HFF-Myc (cell line): ENCODE results near the gene TBC1D22A.

Source experiments
- DNase-seq: peaks from one replicate; pipeline ENCODE4 v3.0.0-alpha.2; 2011; ENCODE audit warnings: low read depth; ENCODE audit errors: extremely low read depth
- H3K4me3 ChIP-seq: replicated peaks from 2 replicates; pipeline ENCODE4 v1.5.1; 2011; ENCODE audit warnings: low read depth, mild to moderate bottlenecking, control low read depth, low read length
- CTCF ChIP-seq: IDR thresholded peaks from 2 replicates; pipeline ENCODE4 v1.5.1; 2012; ENCODE audit warnings: mild to moderate bottlenecking, low read depth, low read length, control low read depth; ENCODE audit errors: missing control alignments

TBC1D22A gene

GRCh38 chr22:46948411-46949144 lies 186.1 kb downstream of the TBC1D22A start:
- no peak for DNase-seq
- no peak for TF ChIP-seq CTCF
- H3K4me3 ChIP-seq = no peak overlapping the region

GRCh38 chr22:46951350-46951749 lies 188.9 kb downstream of the TBC1D22A start:
- no peak overlapping the region for H3K4me3 ChIP-seq
- no peak for TF ChIP-seq CTCF
- DNase-seq = no peak

DNA sequence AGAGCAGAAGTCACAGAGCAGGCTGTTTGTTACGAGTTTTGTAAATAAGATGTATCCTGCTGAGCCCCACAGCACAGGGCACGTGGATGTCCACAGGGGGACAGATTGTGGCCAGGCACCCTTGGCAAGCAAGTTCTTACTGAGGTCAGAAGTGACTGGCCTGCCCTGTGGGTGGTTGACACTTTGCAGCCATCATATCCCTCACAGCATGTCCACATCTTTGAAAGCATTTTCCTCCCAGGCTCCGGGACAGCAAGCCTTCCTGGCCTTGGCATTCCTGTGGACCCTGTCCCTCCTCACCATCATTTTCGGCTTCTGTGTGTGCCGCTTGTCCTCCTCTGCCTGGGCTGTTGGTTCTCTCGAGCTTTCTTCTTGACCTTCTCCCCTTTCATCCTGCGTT lies 189.5 kb downstream of the TBC1D22A start:
- no peak overlapping the region for H3K4me3 ChIP-seq
- no peak for DNase-seq
- no peak for TF ChIP-seq CTCF

DNA sequence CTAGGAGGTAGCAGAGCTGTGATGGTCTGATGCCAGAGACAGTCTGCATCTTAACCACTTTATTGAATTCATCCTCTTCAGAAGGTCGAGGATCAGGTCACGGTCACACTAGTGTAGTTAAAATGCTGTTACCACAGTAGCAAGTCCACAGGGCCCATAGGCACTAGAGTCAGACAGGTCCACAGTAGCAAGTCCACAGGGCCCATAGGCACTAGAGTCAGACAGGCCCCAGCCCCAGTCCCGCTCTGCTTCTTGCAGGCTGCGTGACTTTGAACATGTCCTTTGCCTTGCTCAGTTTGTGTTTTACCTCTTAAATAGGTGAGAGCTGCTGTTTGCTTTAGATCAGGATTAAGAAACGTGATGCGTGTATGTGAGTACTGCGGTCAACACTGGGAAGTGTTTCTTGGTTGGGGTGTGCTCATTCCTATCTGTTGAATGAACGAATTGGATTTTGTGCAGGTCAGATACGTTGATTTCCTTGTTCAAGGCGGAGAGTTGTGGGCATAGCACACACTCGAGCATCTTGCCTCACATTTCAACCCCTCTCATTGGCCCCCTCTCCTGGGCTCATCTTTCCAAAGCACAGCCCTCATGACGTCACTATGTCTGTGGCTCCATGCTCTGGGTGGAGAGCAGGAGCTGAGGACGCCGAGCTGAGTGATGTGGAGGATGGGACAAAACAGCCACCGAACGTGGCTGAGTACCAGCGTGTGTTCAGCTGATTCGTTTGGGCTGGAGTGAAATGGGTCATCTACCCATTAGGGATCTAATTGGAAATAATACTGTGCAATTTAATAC lies 191.7 kb downstream of the TBC1D22A start:
- TF ChIP-seq CTCF = no peak
- DNase-seq = no peak
- H3K4me3 ChIP-seq = no peak overlapping the region

DNA sequence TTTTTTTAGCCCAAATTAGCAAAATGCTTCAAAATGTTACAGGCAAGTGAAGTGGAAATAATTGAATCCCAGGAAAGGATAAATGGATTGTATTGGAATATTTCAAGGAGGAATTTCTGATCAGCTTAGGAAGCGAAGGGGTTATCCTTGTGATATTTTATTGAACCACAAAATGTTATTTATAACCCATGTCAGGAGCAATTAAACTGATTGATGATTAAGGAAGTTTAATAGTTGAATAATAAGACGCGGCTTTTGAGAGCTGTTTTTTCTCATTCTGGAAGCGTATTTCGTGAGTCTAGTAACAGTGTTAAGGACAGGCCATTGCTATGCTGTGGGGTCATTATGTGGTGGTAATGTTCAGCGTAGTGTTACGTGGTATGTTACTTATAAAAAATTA lies 192.3 kb downstream of the TBC1D22A start:
- DNase-seq = no peak
- TF ChIP-seq CTCF = no peak
- H3K4me3 ChIP-seq = no peak overlapping the region

GRCh38 chr22:46956498-46957215 lies 194.2 kb downstream of the TBC1D22A start:
- no peak for TF ChIP-seq CTCF
- DNase-seq = no peak

More at GRCh38 chr22:46956498-46957215, 194.2 kb downstream of the TBC1D22A start:
- no peak overlapping the region for H3K4me3 ChIP-seq
